ENCODE results near the gene NFKBIL1.

Gene NFKBIL1

DNA sequence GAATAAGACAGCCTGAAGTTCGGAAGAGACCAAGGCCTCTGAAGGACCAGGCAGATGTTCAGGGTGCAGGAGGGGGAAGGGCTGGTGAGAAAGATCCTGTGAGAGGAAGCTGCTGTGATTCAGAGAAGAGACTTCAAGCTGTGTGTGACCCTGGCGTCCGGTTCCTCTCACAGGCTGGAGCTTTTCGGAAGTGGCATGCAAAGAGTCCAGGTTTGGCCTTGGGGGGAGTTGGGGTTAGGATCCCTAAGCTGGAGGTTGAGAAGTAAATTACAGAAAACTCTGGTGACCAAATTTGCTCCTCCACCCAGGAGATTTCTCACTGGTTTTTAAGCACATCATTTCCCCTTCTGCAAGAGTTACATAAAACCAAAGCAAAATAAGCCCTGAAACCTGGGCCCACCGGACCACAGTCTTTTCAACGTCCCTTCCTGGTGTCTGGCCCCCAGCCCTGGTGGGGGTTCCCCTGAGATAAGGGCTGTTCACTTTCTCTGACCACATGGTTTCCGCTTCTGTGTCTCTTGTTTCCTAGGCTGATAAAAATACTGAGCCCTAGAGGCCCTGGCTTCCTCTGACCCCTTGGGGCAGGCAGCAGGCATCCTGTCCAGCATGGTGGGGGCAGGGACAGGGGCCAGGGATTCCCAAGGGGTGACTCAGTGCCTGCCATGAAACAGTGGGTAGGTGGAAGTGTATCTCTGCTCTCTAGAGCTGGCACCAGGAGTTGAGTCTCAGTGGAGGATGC lies 12.7 kb downstream of the NFKBIL1 start:
- no peak for DNase-seq (ENCODE audit: low read depth)

GRCh38 chr6:31560697-31561058 lies 13.3 kb downstream of the NFKBIL1 start:
- DNase-seq (ENCODE audit: low read depth): no peak

DNA sequence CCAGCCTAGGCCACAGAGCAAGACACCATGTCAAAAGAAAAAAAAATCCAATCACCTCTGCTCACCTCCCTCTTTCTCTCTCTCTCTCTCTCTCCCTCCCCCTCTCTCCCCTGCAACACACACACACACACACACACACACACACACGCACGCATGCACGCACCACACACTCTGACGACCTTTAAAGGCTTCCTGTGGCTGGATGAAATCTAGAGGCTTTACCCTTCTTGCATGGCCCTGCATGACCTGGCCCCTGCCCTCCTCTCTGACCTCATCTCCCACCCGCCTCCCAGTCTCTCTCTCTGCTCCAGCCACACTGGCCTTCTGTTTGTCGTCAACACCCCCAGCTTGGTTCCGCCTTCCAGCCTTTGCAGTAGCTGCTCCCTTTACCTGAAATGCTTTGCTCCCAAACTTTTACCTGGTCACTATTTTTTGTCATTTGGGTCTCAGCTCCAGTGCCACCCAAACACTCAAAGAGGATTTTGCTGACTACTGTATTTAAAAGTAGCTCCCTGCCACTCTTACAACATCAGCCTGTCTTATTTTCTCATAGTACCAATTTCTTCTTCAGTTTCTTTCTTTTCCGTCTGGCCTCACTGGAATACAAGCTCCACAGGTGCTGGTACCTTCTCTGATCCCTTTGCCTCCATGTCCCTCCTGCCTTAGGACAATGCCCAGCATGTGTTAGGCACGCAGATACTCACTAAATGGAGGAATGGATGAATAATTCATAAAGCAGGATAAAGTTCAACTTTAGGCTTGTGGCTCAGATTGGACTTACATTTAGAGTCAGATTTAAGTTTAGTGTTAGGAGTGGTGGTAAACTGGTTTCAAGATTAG lies 20.3 kb downstream of the NFKBIL1 start:
- DNase-seq (ENCODE audit: low read depth): no peak

DNA sequence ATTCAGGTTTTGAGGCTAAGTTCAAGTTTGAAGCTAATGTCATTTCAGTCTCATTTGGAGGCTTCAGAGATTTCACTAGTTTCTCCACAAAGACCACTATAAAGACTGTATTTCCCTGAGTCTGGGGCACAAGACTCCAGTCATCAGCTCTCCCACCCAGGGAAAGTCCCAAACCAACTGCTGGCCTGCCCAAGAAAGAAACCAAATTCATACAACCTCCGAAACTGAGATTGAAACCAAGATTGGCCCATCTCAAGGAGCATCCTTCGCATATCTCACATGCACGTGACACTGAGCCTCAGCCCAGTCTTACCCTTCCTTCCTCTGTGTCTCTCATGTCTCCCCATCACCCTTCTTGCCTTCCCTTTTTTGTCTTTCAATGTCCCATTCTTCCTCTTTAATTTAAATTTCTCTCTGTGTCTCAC lies 21.1 kb downstream of the NFKBIL1 start:
- DNase-seq (ENCODE audit: low read depth): peak; percentile 59

DNA sequence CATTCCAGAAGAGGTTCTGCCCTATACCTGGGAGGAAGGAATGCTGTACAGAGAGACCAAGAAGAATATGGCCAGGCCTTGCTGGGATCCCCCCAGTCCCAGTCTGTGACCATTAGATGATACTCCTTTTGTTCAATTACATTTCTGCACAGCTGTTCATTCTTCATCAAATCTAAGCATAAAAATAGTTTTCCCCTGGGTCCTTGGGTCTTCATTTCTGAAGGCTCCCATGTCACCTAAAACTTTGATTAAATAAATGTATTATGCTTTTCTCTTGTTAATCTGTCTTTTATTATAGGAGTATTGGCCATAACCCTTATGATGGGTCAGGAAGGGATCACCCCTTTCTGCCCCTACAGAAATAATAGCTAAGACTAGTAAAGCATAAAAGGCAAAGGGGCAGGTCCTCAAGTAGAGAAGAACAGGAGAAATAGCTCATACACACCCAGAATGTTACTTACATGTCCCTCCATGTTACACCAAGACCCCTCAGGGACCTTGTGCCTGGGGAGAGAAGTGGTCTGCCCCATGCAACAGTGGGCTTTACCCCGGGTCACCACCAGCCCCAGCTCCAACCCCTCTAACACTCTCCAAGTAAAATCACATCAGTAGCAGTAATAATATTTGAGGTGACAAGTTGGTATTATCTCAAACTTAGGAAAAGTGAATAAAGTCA lies 22.6 kb downstream of the NFKBIL1 start:
- no peak for DNase-seq (ENCODE audit: low read depth)

GRCh38 chr6:31572041-31572911 lies 24.9 kb downstream of the NFKBIL1 start, which contains the start of gene LTA:
Gene LTA (plus strand): TSS chr6:31572289. CDS start chr6:31572743, 454 bp downstream.
- DNase-seq (ENCODE audit: low read depth): peak; percentile 64

- DNase-seq (ENCODE audit: low read depth): no peak
Observed at GRCh38 chr6:31573239-31574105, 26.1 kb downstream of the NFKBIL1 start.

GRCh38 chr6:31574106-31575061 lies 27.0 kb downstream of the NFKBIL1 start:
- DNase-seq (ENCODE audit: low read depth): no peak

DNA sequence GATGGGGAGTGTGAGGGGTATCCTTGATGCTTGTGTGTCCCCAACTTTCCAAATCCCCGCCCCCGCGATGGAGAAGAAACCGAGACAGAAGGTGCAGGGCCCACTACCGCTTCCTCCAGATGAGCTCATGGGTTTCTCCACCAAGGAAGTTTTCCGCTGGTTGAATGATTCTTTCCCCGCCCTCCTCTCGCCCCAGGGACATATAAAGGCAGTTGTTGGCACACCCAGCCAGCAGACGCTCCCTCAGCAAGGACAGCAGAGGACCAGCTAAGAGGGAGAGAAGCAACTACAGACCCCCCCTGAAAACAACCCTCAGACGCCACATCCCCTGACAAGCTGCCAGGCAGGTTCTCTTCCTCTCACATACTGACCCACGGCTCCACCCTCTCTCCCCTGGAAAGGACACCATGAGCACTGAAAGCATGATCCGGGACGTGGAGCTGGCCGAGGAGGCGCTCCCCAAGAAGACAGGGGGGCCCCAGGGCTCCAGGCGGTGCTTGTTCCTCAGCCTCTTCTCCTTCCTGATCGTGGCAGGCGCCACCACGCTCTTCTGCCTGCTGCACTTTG lies 28.0 kb downstream of the NFKBIL1 start, which contains the start of gene TNF:
Gene TNF, plus strand, starts transcription at position 231 of the 567 bp plus-strand sequence. Its CDS starts 177 bp downstream, at position 408.
- peak; percentile 71 for DNase-seq (ENCODE audit: low read depth)

DNA sequence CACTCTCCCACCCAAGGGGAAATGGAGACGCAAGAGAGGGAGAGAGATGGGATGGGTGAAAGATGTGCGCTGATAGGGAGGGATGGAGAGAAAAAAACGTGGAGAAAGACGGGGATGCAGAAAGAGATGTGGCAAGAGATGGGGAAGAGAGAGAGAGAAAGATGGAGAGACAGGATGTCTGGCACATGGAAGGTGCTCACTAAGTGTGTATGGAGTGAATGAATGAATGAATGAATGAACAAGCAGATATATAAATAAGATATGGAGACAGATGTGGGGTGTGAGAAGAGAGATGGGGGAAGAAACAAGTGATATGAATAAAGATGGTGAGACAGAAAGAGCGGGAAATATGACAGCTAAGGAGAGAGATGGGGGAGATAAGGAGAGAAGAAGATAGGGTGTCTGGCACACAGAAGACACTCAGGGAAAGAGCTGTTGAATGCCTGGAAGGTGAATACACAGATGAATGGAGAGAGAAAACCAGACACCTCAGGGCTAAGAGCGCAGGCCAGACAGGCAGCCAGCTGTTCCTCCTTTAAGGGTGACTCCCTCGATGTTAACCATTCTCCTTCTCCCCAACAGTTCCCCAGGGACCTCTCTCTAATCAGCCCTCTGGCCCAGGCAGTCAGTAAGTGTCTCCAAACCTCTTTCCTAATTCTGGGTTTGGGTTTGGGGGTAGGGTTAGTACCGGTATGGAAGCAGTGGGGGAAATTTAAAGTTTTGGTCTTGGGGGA lies 28.7 kb downstream of the NFKBIL1 start:
- no peak for DNase-seq (ENCODE audit: low read depth)

- DNase-seq (ENCODE audit: low read depth): no peak
Observed at GRCh38 chr6:31576897-31577578, 29.6 kb downstream of the NFKBIL1 start.

GRCh38 chr6:31577579-31577966 lies 30.2 kb downstream of the NFKBIL1 start:
- no peak for DNase-seq (ENCODE audit: low read depth)

GRCh38 chr6:31578184-31579118 lies 31.0 kb downstream of the NFKBIL1 start:
- DNase-seq (ENCODE audit: low read depth): no peak

- no peak for DNase-seq (ENCODE audit: low read depth)
Observed at GRCh38 chr6:31579119-31579505, 31.7 kb downstream of the NFKBIL1 start.

- no peak for DNase-seq (ENCODE audit: low read depth)
Observed at GRCh38 chr6:31579546-31580437, 32.4 kb downstream of the NFKBIL1 start.

DNA sequence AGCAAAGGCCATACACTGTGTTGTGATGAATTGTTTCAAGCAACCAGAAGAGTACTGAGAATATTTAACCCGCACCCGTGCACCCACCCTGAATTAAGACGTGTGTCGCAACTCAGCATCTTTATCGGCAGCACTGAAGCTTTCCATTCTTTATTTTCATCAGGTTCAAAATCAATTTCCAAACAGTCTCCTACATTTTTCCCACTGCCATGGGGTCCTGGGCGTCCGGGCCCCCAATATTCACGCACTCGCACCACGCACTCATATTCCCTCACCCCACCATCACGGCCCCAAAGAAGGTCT lies 33.0 kb downstream of the NFKBIL1 start:
- DNase-seq (ENCODE audit: low read depth): no peak
